Fibroblast of lung (primary cell): ENCODE measurements around the gene SLC18B1.
A peak's percentile ranks its signal among the peaks of the same experiment; 100 is the strongest.

Experiments used
- CTCF ChIP-seq, 2 donors: IDR thresholded peaks in 1 of 2; conservative IDR thresholded peaks in 1 of 2; 1 replicate in 1 of 2; 2 replicates in 1 of 2; pipeline ENCODE4 v1.5.1; 2011 to 2012; ENCODE audit warnings: low read length in 2 of 2, control low read depth in 1 of 2, inconsistent platforms in 1 of 2, low read depth in 1 of 2, mild to moderate bottlenecking in 1 of 2
- EZH2 ChIP-seq: IDR thresholded peaks from 2 replicates; pipeline ENCODE4 v1.5.1; 2012; ENCODE audit warnings: low read length, control low read depth, mild to moderate bottlenecking; ENCODE audit errors: missing control alignments

DNA sequence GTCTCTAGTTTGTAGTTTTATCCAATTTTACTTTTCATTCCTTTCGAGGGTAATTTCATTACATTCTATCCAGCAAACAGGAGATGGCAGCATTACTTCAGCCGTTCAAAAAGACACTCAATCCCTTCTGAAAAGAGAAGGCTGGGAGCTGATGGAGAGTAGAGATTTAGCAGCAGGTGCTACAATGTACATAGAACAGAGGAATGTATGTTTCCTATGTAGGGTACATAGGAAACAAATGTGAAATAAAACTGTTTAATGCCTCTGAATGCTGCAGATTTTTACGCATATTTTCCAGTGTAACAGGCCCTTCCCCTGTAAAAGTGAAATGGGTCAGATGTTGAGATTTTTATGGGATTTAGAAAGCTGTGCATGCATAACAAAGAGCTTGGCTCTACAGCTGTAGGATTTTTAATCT lies 31.9 kb upstream of the SLC18B1 start:
- TF ChIP-seq CTCF (conservative IDR thresholded peaks at IDR 0.05 in 1 of 2, IDR thresholded peaks at IDR 0.05 in 1 of 2; ENCODE audit: low read depth in 1 of 2, low read length in 2 of 2) (peak; percentile 55 to 67), EZH2 (no peak)
